Mesodermal cell (in vitro differentiated cells): ENCODE data around the gene COL8A2.
A peak's percentile ranks its signal among the peaks of the same experiment; 100 is the strongest.

Source experiments
- H3K27ac ChIP-seq: 2 replicates; pipeline ENCODE4 v1.7.0; 2013; ENCODE audit warnings: mild to moderate bottlenecking, low read depth, low read length, moderate library complexity; ENCODE audit not compliant: severe bottlenecking
- H3K36me3 ChIP-seq: 2 replicates; pipeline ENCODE4 v1.7.1; 2013; ENCODE audit warnings: mild to moderate bottlenecking, low read length, moderate library complexity; ENCODE audit not compliant: control insufficient read depth, insufficient read depth
- H3K4me1 ChIP-seq: one replicate; pipeline ENCODE4 v1.7.1; 2013; ENCODE audit warnings: mild to moderate bottlenecking, low read length; ENCODE audit not compliant: insufficient read depth, control insufficient read depth, poor library complexity, severe bottlenecking
- H3K4me3 ChIP-seq: 2 replicates; pipeline ENCODE4 v1.7.0; 2013; ENCODE audit warnings: low read length, control low read depth, mild to moderate bottlenecking; ENCODE audit not compliant: insufficient read depth, poor library complexity, severe bottlenecking; ENCODE audit errors: extremely low read depth
- H3K9me3 ChIP-seq: 2 replicates; pipeline ENCODE4 v1.7.1; 2013; ENCODE audit warnings: mild to moderate bottlenecking, low read length, moderate library complexity; ENCODE audit not compliant: control insufficient read depth
- WGBS, 2 experiments: methylation state at CpG; one replicate each; pipeline ENCODE4 v1.1.5; 2013; ENCODE audit warnings: missing lambda C conversion rate in 2 of 2; ENCODE audit not compliant: insufficient coverage in 2 of 2; 5-methylcytosine and 5-hydroxymethylcytosine counted together

The COL8A2 gene

GRCh38 chr1:36149973-36150295 is 24.9 kb upstream of the COL8A2 start:
- Histone ChIP-seq H3K4me1 (peaks cover 33% of the 10 kb centered on the region), H3K4me3 (no peak overlapping the region), H3K36me3 (peaks cover 8% of the 10 kb centered on the region), H3K9me3 (no peaks in the 10 kb centered on the region), H3K27ac (peak overlapping the region; percentile 97)
- WGBS, 2 experiments: 61 to 62% methylated on average over 5 to 6 of the region's 6 CpGs

GRCh38 chr1:36149237-36149972 is 24.4 kb upstream of the COL8A2 start, which contains the start of gene TRAPPC3:
Gene TRAPPC3 (minus strand): TSS chr1:36149486. CDS start chr1:36149378, 108 bp downstream.
- peaks cover 28% of the 10 kb centered on the region for H3K4me1 ChIP-seq
- no peaks in the 10 kb centered on the region for H3K9me3 ChIP-seq
- peak within 1 kb of the TSS; percentile 97 for H3K27ac ChIP-seq
- H3K36me3 ChIP-seq: peaks cover 8% of the 10 kb centered on the region
- 1 to 2% methylated on average over 49 to 58 of the region's 62 CpGs for WGBS, 2 experiments
- peak within 1 kb of the TSS; percentile 66 for H3K4me3 ChIP-seq

GRCh38 chr1:36148821-36149236 is 23.8 kb upstream of the COL8A2 start:
- peaks cover 8% of the 10 kb centered on the region for H3K36me3 ChIP-seq
- WGBS, 2 experiments: 12% methylated on average over 15 to 16 of the region's 16 CpGs
- H3K4me1 ChIP-seq: peaks cover 26% of the 10 kb centered on the region

GRCh38 chr1:36144413-36144812 is 19.4 kb upstream of the COL8A2 start:
- peaks cover 28% of the 10 kb centered on the region for H3K36me3 ChIP-seq
- no peaks in the 10 kb centered on the region for H3K9me3 ChIP-seq
- H3K4me3 ChIP-seq: no peak overlapping the region
- H3K4me1 ChIP-seq: no peaks in the 10 kb centered on the region
- 100% methylated on average over 1 of the region's 2 CpGs for WGBS, 2 experiments
- no peak overlapping the region for H3K27ac ChIP-seq

More at GRCh38 chr1:36148821-36149236, 23.8 kb upstream of the COL8A2 start:
- H3K27ac ChIP-seq: peak overlapping the region; percentile 93
- H3K4me3 ChIP-seq: peak overlapping the region; percentile 66
- no peaks in the 10 kb centered on the region for H3K9me3 ChIP-seq

- Histone ChIP-seq H3K9me3 (no peaks in the 10 kb centered on the region), H3K4me3 (no peak overlapping the region), H3K36me3 (peaks cover 38% of the 10 kb centered on the region), H3K4me1 (no peaks in the 10 kb centered on the region), H3K27ac (no peak overlapping the region)
- 98% methylated on average over 4 of the region's 4 CpGs for WGBS, 2 experiments
Measured at GRCh38 chr1:36143424-36143823, 18.4 kb upstream of the COL8A2 start.

GRCh38 chr1:36142121-36142520 is 17.1 kb upstream of the COL8A2 start:
- Histone ChIP-seq H3K9me3 (no peaks in the 10 kb centered on the region), H3K27ac (no peak overlapping the region), H3K4me3 (no peak overlapping the region), H3K4me1 (no peaks in the 10 kb centered on the region), H3K36me3 (peaks cover 46% of the 10 kb centered on the region)
- WGBS, 2 experiments: 88% methylated on average over 1 of the region's 1 CpG; no CpG with 5 or more reads in 1 of the 2 experiments

GRCh38 chr1:36139521-36139920 is 14.5 kb upstream of the COL8A2 start:
- Histone ChIP-seq H3K4me1 (peaks cover 19% of the 10 kb centered on the region), H3K9me3 (no peaks in the 10 kb centered on the region), H3K36me3 (peaks cover 55% of the 10 kb centered on the region), H3K27ac (no peak overlapping the region), H3K4me3 (no peak overlapping the region)
- WGBS, 2 experiments: 98 to 100% methylated on average over 3 to 4 of the region's 5 CpGs

- WGBS, 2 experiments: 91 to 100% methylated on average over 2 of the region's 3 CpGs
- Histone ChIP-seq H3K4me1 (peaks cover 30% of the 10 kb centered on the region), H3K9me3 (no peaks in the 10 kb centered on the region), H3K36me3 (peaks cover 45% of the 10 kb centered on the region), H3K27ac (no peak overlapping the region), H3K4me3 (no peak overlapping the region)
Measured at GRCh38 chr1:36137776-36138175, 12.8 kb upstream of the COL8A2 start.

- WGBS, 2 experiments: 80 to 100% methylated on average over 4 to 5 of the region's 5 CpGs
- Histone ChIP-seq H3K9me3 (no peaks in the 10 kb centered on the region), H3K27ac (no peak overlapping the region), H3K4me3 (no peak overlapping the region), H3K4me1 (peaks cover 30% of the 10 kb centered on the region), H3K36me3 (peaks cover 41% of the 10 kb centered on the region)
Measured at GRCh38 chr1:36137226-36137625, 12.2 kb upstream of the COL8A2 start.

- no peak overlapping the region for H3K27ac ChIP-seq
- H3K9me3 ChIP-seq: no peaks in the 10 kb centered on the region
- peaks cover 41% of the 10 kb centered on the region for H3K36me3 ChIP-seq
- no peak overlapping the region for H3K4me3 ChIP-seq
- 100% methylated on average over 1 of the region's 1 CpG for WGBS, 2 experiments
- peaks cover 30% of the 10 kb centered on the region for H3K4me1 ChIP-seq
Measured at GRCh38 chr1:36136535-36136934, 11.5 kb upstream of the COL8A2 start.

- Histone ChIP-seq H3K4me3 (no peak overlapping the region), H3K27ac (no peak overlapping the region), H3K4me1 (peaks cover 30% of the 10 kb centered on the region), H3K9me3 (no peaks in the 10 kb centered on the region), H3K36me3 (peaks cover 41% of the 10 kb centered on the region)
Measured at GRCh38 chr1:36135796-36136195, 10.8 kb upstream of the COL8A2 start.
